Measurements from ENCODE around the gene CAMKMT.

CAMKMT gene

GRCh38 chr2:44651974-44652373 lies 290.2 kb downstream of the CAMKMT start:
- no peak for DNase-seq (ENCODE audit: low spot score)

GRCh38 chr2:44652701-44653100 lies 291.0 kb downstream of the CAMKMT start:
- no peak for DNase-seq (ENCODE audit: low spot score)

- no peak for DNase-seq (ENCODE audit: low spot score)
These were observed 293.7 kb downstream of the CAMKMT start for GRCh38 chr2:44655401-44655864.

- no peak for DNase-seq (ENCODE audit: low spot score)
These were observed 294.7 kb downstream of the CAMKMT start for GRCh38 chr2:44656460-44656859.

DNA sequence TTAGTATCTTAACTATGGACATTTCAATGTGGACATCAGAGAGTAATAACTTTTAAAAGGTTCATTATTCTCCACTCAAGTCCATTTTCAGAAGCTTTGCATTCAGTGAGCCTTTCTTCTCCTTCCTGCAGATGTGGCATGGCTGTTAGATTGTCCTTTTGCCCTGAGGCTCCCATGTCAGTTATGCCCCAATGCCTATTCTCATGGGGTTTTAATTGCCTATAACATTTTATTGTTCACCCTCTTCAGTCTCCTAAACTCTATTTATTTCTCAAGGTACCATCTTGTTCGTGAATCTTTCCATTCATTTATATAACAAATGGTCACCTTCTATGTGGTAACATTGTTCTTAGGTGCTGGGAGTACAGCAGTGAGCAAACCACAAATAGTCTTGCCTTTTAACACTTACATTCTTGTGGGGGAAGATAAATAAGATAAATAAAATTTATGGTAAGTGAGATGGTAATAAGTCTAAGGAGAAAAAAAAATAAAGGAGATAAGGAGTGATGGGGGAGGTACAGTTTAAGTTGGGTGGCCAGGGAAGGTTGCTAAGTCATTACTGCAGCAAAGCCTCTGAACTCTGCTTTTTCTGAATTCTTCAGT lies 301.8 kb downstream of the CAMKMT start:
- DNase-seq (ENCODE audit: low spot score), result no peak

DNA sequence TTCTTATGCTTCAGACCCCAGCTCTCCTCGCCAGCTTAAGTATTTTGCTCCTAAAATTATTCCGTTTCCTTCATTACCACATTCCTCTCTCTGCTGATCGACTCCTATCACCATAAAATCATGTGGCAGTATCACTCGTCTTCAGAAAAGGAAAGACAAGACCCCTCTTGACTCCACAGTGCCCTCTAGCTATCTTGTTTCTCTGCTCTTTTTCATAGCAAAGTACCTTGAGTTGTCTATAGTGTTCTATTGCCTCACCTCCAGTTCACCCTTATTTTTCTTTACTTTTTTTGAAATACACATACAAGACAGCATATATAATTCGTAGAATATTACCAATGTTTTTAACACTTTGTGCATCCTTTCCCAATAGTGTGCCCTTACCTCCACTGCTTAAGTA lies 306.6 kb downstream of the CAMKMT start:
- no peak for DNase-seq (ENCODE audit: low spot score)

- no peak for DNase-seq (ENCODE audit: low spot score)
These were observed 309.5 kb downstream of the CAMKMT start for GRCh38 chr2:44671276-44671675.

DNA sequence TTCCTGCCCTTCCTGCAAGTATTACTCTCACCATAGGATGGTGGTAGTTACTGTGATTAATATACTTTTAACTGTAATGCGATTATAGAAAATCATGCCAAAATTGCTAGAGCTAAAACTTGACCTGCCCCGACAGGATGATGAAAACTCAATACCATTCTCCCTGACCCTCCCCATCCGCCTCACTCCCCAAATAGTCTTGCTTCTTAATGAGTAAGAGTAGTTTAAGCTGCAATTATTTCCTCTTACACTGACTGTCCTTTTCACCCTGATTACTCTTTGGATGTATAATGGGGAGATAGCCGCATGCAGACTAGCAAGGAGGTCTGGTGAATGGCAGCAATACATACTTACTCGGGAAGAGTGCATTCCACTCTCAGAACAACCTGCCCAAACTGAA lies 310.2 kb downstream of the CAMKMT start:
- no peak for DNase-seq (ENCODE audit: low spot score)

GRCh38 chr2:44672431-44672830 lies 310.7 kb downstream of the CAMKMT start:
- no peak for DNase-seq (ENCODE audit: low spot score)

- no peak for DNase-seq (ENCODE audit: low spot score)
These were observed 312.9 kb downstream of the CAMKMT start for GRCh38 chr2:44674473-44675284.

DNA sequence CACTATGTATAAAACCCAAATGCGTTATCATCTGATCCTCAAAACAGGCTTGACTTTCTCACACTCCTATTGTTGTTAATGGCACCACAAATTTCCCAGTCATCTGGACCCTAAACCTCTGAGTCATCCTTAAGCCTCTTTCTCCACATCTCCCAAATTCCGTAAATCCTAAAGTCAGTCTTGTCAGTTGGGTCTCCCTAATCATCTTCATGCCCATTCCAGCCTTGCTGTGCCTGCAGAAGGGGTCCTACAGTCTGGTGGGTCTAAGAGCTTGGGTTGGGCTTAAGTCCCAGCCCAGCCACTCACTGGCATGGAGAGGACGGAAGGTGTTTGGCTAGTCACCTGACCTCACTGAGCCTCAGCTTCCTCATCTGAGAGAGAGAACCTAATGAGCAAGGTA lies 314.6 kb downstream of the CAMKMT start:
- no peak for DNase-seq (ENCODE audit: low spot score)

GRCh38 chr2:44679584-44679983 lies 317.8 kb downstream of the CAMKMT start:
- no peak for DNase-seq (ENCODE audit: low spot score)

DNA sequence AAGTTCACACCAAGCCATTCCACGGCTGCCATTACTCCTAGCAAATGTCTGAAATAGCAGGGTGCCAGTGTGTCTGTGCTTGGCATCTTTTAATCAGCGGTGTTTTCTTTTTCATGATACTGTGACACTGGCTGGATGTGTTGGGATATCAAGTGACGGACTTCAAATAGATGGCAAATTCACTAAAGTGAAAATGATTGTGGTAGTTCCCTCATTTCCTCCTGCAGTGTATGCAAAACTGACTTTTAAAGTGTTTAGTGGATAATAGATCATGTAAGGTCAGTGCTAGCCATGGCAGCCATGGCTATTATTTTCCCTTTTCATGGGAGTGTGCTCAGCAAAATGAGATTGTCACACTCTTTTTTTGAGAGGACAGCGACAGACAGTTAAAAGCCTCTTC lies 318.2 kb downstream of the CAMKMT start:
- DNase-seq (ENCODE audit: low spot score), result no peak

GRCh38 chr2:44680424-44680971 lies 318.8 kb downstream of the CAMKMT start:
- DNase-seq (ENCODE audit: low spot score), result no peak

DNA sequence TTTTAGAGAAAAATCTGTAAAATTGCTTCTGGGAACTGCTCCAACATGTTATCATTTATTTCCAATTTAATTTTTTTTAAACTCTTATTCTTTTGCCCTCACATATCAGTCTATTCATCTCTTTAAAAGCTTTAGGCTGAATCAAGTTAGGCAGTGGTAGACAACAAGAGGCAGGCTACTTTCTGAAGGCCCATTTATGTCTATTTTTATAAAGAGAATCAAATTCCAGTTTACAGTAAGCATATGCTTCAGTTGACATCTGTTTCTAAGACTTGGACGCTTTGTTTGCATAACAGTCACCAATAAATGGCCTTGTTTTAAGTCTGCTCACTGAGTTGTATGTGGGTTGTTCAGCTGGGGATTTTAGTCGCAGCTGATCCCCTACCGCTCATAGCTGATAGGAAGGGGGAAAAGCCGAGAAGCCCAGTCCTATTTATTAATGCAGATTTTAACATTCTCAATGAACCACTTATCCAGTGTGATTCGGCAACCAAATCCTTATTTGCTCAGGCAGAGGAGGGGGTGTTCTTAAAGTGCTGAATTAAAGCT lies 319.3 kb downstream of the CAMKMT start:
- no peak for DNase-seq (ENCODE audit: low spot score)

DNA sequence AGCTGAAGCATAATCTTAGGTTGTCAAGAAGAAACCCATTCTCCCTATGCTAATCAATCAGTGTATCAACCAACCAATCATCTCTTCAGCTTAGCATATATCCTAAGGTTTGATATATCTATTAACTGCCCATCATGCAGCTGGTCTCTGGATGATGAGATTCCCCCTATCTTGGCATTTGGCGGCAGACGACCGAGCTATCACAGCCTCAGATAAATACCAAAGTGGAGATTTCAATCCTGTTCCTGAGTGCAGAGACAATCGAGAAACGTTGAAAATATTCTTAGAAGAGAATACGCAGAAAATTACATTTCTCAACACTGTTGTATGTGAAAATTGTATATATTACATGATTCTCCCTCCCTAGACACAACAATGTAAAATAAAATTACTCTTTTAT lies 320.7 kb downstream of the CAMKMT start:
- DNase-seq (ENCODE audit: low spot score), result no peak

GRCh38 chr2:44684559-44684958 lies 322.8 kb downstream of the CAMKMT start:
- DNase-seq (ENCODE audit: low spot score), result no peak

- no peak for DNase-seq (ENCODE audit: low spot score)
These were observed 324.8 kb downstream of the CAMKMT start for GRCh38 chr2:44686561-44686960.

DNA sequence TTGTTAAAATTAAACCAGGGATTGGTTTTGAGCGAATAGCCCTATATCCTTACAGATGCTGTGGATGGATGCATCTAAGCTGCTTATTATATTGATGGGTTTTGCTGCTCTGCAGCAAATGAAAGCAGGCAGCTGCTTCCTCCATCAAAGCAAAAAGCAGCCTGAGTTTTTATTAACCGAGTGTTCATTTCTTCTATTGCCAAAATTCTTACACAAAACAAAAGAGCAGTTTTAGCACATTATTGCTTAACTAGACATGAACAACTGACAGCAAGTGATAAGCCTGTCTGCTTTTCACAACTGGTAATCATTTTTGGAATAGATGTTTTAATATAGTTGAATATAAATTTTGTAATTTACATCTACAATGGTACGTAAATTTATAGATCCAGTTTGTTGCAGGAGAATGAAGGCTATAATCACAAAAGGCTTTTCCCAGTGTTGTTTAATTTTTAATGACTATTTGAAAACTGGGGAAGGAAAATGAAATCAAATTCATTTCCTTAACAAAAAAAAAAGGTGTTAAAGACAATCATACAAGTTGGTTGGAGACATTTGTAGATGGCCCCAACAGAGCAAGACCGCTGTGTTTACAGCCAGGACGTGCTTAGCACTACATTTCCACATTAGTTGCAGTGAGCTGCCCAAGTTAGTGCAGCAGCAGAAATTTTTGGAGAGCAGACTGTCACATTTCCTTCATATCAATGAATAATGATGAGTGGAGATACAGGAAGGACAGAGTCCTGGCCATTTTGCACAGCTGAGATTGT lies 326.1 kb downstream of the CAMKMT start:
- DNase-seq (ENCODE audit: low spot score), result no peak

DNA sequence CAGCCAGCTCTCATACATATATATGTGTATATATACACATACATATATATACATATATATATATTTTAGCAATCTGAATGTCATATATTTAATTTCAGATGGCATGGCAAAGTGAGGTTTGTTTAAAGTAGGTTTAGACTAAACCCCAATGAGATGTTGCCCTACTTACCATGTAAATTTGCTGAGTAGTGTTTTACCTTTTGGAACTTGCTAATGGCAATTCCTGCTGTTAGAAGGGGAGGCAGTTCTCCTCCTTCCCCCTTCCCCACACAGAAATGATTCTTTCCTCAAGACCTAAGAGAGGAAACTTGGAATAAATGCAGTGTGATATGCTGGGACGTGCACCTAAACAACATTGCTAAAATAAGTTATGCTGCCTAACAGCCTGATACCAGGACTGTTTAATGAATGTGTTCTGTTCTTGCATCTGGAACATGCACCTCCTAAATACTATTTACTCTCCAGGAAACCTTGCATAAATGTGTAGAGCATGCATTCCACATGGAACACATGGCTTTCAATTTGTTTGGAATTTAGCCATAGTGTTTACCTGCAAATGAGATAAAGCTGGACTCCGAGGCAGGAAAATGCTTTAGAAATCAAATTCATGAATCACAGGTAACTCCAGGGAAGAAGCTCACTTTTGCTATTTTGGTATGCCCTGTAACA lies 326.8 kb downstream of the CAMKMT start:
- DNase-seq (ENCODE audit: low spot score), result no peak

DNA sequence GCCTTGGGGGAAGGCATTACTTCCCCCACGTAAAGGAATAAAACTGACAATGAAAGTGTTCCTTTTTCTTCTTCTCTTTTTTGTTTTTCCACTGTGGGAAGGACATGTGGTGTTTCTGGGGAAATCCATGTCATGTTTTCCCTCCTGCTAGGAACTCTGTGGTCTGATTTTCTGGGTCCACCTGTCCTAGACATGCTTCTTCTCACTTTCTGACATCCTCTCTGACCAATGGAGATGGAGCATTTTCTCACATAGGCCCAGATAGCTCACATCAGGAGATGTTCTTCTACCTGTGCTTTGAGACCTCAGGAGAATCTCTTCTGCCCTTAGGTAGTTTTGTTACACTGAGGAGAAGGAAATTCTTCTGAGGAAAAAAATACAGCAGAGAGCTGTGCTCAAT lies 327.8 kb downstream of the CAMKMT start:
- no peak for DNase-seq (ENCODE audit: low spot score)

All from left forelimb (tissue), 1 donor.